ENCODE measurements around the gene CCL3.
A peak's percentile ranks its signal among the peaks of the same experiment; 100 is the strongest.
"Not testable (repeated sequence)": the region's sequence is repeated elsewhere in the genome, so short reads cannot be mapped to it uniquely, and the experiment has no call there.

Gene CCL3

GRCh38 chr17:36089888-36090836 is at the start of gene CCL3:
Gene CCL3 (minus strand): TSS chr17:36090143. CDS start chr17:36090058, 85 bp downstream.
- no peak for DNase-seq

- no peak for DNase-seq
Observed at GRCh38 chr17:36136439-36136838, 46.5 kb upstream of the CCL3 start.

- DNase-seq: no peak
Observed at GRCh38 chr17:36136036-36136435, 46.1 kb upstream of the CCL3 start.

GRCh38 chr17:36135465-36135864 is 45.5 kb upstream of the CCL3 start:
- no peak for DNase-seq

- no peak for DNase-seq
Observed at GRCh38 chr17:36133602-36134236, 43.8 kb upstream of the CCL3 start.

GRCh38 chr17:36132421-36132831 is 42.5 kb upstream of the CCL3 start:
- DNase-seq: no peak

- DNase-seq: no peak
Observed at GRCh38 chr17:36131931-36132330, 42.0 kb upstream of the CCL3 start.

GRCh38 chr17:36131421-36131820 is 41.5 kb upstream of the CCL3 start:
- peak; percentile 9 for DNase-seq

- DNase-seq: no peak
Observed at GRCh38 chr17:36130346-36130745, 40.4 kb upstream of the CCL3 start.

- DNase-seq: no peak
Observed at GRCh38 chr17:36129616-36130015, 39.7 kb upstream of the CCL3 start.

- DNase-seq: no peak
Observed at GRCh38 chr17:36128411-36128978, 38.6 kb upstream of the CCL3 start.

GRCh38 chr17:36127911-36128310 is 38.0 kb upstream of the CCL3 start:
- DNase-seq: no peak

GRCh38 chr17:36127199-36127893 is 37.4 kb upstream of the CCL3 start:
- no peak for DNase-seq

- DNase-seq: peak; percentile 30
Observed at GRCh38 chr17:36124879-36125824, 35.2 kb upstream of the CCL3 start.

GRCh38 chr17:36123431-36123830 is 33.5 kb upstream of the CCL3 start:
- no peak for DNase-seq

- DNase-seq: not testable (repeated sequence)
Observed at GRCh38 chr17:36121099-36121498, 31.2 kb upstream of the CCL3 start.

- no peak for DNase-seq
Observed at GRCh38 chr17:36120221-36120620, 30.3 kb upstream of the CCL3 start.

GRCh38 chr17:36118477-36119353 is 28.8 kb upstream of the CCL3 start:
- DNase-seq: no peak

- no peak for DNase-seq
Observed at GRCh38 chr17:36117505-36118382, 27.8 kb upstream of the CCL3 start.

GRCh38 chr17:36115649-36115977 is 25.7 kb upstream of the CCL3 start:
- DNase-seq: not testable (repeated sequence)
